Gastroesophageal sphincter (tissue), 4 donors: ENCODE data around the gene PTPN20. TPM values are rescaled to one million over a fixed set of nuclear protein-coding genes. Genes with fewer than 3 reads are reported as not detected.

Experiments used
- ATAC-seq: fragments of 150-250 bp; one replicate; pipeline ENCODE4 v1.9.1; 2016; ENCODE audit warnings: mild to moderate bottlenecking, moderate library complexity
- H3K27ac ChIP-seq, 4 donors: fragments of 200-600 bp; sonication (generic) in 3 of 4; 1 replicate in 3 of 4; 2 replicates in 1 of 4; pipeline ENCODE4 v1.5.1; 2016 to 2019
- H3K27me3 ChIP-seq: fragments of 200-600 bp; sonication (generic); one replicate; pipeline ENCODE4 v1.5.1; 2019
- H3K36me3 ChIP-seq, 2 donors: fragments of 200-600 bp; sonication (generic); one replicate each; pipeline ENCODE4 v1.5.1; 2019; ENCODE audit warnings: control low read depth in 1 of 2
- H3K4me1 ChIP-seq, 3 donors: fragments of 200-600 bp; sonication (generic); 1 replicate in 2 of 3; 2 replicates in 1 of 3; pipeline ENCODE4 v1.5.1; 2016 to 2019; ENCODE audit warnings: control low read depth in 2 of 3
- H3K4me3 ChIP-seq, 2 donors: fragments of 200-600 bp; sonication (generic); one replicate each; pipeline ENCODE4 v1.5.1; 2019; ENCODE audit warnings: mild to moderate bottlenecking in 1 of 2, moderate library complexity in 1 of 2
- H3K9me3 ChIP-seq, 3 donors: fragments of 200-600 bp; sonication (generic); one replicate each; pipeline ENCODE4 v1.5.1; 2017 to 2019; ENCODE audit warnings: control low read depth in 2 of 3
- CTCF ChIP-seq, 4 experiments: fragments of 200-600 bp in 2 of 4; fragments of 450-650 bp in 2 of 4; sonication (generic) in 1 of 4; IDR thresholded peaks; one replicate each; pipeline ENCODE4 v1.5.1; 2017 to 2019; ENCODE audit warnings: antibody characterized with exemption in 4 of 4, mild to moderate bottlenecking in 2 of 4, moderate library complexity in 2 of 4
- EP300 ChIP-seq: sonication (generic); formaldehyde crosslinking; IDR thresholded peaks from one replicate; pipeline ENCODE4 v1.6.1; 2017; ENCODE audit warnings: antibody characterized with exemption, mild to moderate bottlenecking
- POLR2A ChIP-seq, 2 donors: fragments of 450-650 bp; IDR thresholded peaks; one replicate each; pipeline ENCODE4 v1.6.1; 2017; ENCODE audit warnings: antibody characterized with exemption in 2 of 2, mild to moderate bottlenecking in 2 of 2, moderate library complexity in 1 of 2
- POLR2AphosphoS5 ChIP-seq: sonication (generic); formaldehyde crosslinking; IDR thresholded peaks from one replicate; pipeline ENCODE4 v1.6.1; 2017; ENCODE audit warnings: antibody characterized with exemption
- WGBS, 2 donors: methylation state at CpG; one replicate each; pipeline ENCODE4 v1.1.5; 2018; ENCODE audit warnings: low coverage in 1 of 2; 5-methylcytosine and 5-hydroxymethylcytosine counted together
- total RNA-seq, 4 donors: library from RNA; depleted of rRNA; stranded (reverse); fragments of >200 nt; gene quantifications; one replicate each; pipeline ENCODE4 v1.1.0, GENCODE V29; 2016

The PTPN20 gene
- total RNA-seq, 4 donors from 2014 or later: 0.94 to 9.5 (median 2.8) TPM

- no peak overlapping the region for H3K4me3 ChIP-seq
- no peaks in the 10 kb centered on the region for H3K27me3 ChIP-seq
- H3K9me3 ChIP-seq: no peaks in the 10 kb centered on the region
- peak overlapping the region in 2 of 4 donors; percentile 29 to 43 for H3K27ac ChIP-seq
- H3K36me3 ChIP-seq: no peaks in the 10 kb centered on the region
- 76 to 78% methylated on average over 4 to 10 of the region's 17 CpGs for WGBS, 2 donors
- H3K4me1 ChIP-seq: peaks cover 0 to 18% (median 0%) of the 10 kb centered on the region in 3 donors
- no peak for TF ChIP-seq POLR2A (IDR thresholded peaks at IDR 0.05)
- TF ChIP-seq EP300: no peak
- no peak for TF ChIP-seq CTCF (IDR thresholded peaks at IDR 0.05)
- no peak for TF ChIP-seq POLR2AphosphoS5
- no peak for ATAC-seq
These were observed 112.2 kb downstream of the PTPN20 start for GRCh38 chr10:47023237-47024045.

GRCh38 chr10:47024046-47024322, 112.8 kb downstream of the PTPN20 start:
- no peak for ATAC-seq
- peaks cover 0 to 18% (median 0%) of the 10 kb centered on the region in 3 donors for H3K4me1 ChIP-seq
- H3K27me3 ChIP-seq: no peaks in the 10 kb centered on the region
- no peak overlapping the region for H3K4me3 ChIP-seq
- no peaks in the 10 kb centered on the region for H3K36me3 ChIP-seq
- TF ChIP-seq POLR2AphosphoS5 (no peak), EP300 (no peak), POLR2A (IDR thresholded peaks at IDR 0.05) (no peak), CTCF (IDR thresholded peaks at IDR 0.05) (no peak)
- no peak overlapping the region for H3K27ac ChIP-seq
- WGBS, 2 donors: no CpG with 5 or more reads among the region's 1 CpG
- H3K9me3 ChIP-seq: no peaks in the 10 kb centered on the region

- H3K9me3 ChIP-seq: no peaks in the 10 kb centered on the region
- no peaks in the 10 kb centered on the region for H3K27me3 ChIP-seq
- ATAC-seq: peak; percentile 43
- TF ChIP-seq CTCF (IDR thresholded peaks at IDR 0.05): peak in 3 of 4 experiments; percentile 57 to 75 (median 62)
- TF ChIP-seq POLR2A (IDR thresholded peaks at IDR 0.05): no peak
- no peak for TF ChIP-seq POLR2AphosphoS5
- peak overlapping the region in 2 of 4 donors; percentile 7 to 37 for H3K27ac ChIP-seq
- no peak overlapping the region for H3K4me3 ChIP-seq
- WGBS, 2 donors: 31 to 84% methylated on average over 2 to 5 of the region's 9 CpGs
- peaks cover 0 to 18% (median 0%) of the 10 kb centered on the region in 3 donors for H3K4me1 ChIP-seq
- no peaks in the 10 kb centered on the region for H3K36me3 ChIP-seq
These were observed 113.4 kb downstream of the PTPN20 start for GRCh38 chr10:47024399-47025252.

GRCh38 chr10:47025253-47025539, 114.0 kb downstream of the PTPN20 start:
- ATAC-seq: no peak
- Histone ChIP-seq H3K27ac (peak overlapping the region in 2 of 4 donors; percentile 7 to 37), H3K36me3 (no peaks in the 10 kb centered on the region), H3K4me3 (no peak overlapping the region), H3K27me3 (no peaks in the 10 kb centered on the region), H3K9me3 (no peaks in the 10 kb centered on the region), H3K4me1 (peaks cover 0 to 18% (median 0%) of the 10 kb centered on the region in 3 donors)
- no peak for TF ChIP-seq EP300
- TF ChIP-seq CTCF (IDR thresholded peaks at IDR 0.05): no peak
- TF ChIP-seq POLR2A (IDR thresholded peaks at IDR 0.05): no peak
- TF ChIP-seq POLR2AphosphoS5: no peak
- WGBS, 2 donors: no CpG with 5 or more reads among the region's 4 CpGs
